ENCODE measurements around the gene SCGB2A2. TPM values are rescaled to one million over a fixed set of nuclear protein-coding genes. Genes with fewer than 3 reads are reported as not detected.

SCGB2A2 gene
- total and polyA plus RNA-seq, 10 of the 15 experiments (the other 5 are each of a cell fraction or from before 2014, with no cell fraction given), result not detected

- ChIA-PET CTCF (no interaction called here), RAD21 (ENCODE audit: unreplicated experiment) (no interaction called here), SMC1A (ENCODE audit: uncharacterized antibody, unreplicated experiment) (no interaction called here), POLR2A (no interaction called here)
- ATAC-seq, result no peak
- Histone ChIP-seq H2AFZ (ENCODE audit: control insufficient read depth, low read depth, low read length) (no peak overlapping the region), H3K4me2 (ENCODE audit: control insufficient read depth, insufficient read depth) (no peak overlapping the region), H3K79me2 (ENCODE audit: control insufficient read depth, insufficient read depth, low read length) (no peaks in the 10 kb centered on the region), H3K9ac (ENCODE audit: control insufficient read depth, insufficient read depth, low read length) (no peak overlapping the region), H3K4me1 (ENCODE audit: control insufficient read depth, insufficient read depth, low read length) (no peaks in the 10 kb centered on the region), H3K4me3 (no peak overlapping the region), H3K27ac (ENCODE audit: control insufficient read depth, insufficient read depth) (no peak overlapping the region), H4K20me1 (ENCODE audit: control insufficient read depth, insufficient read depth) (no peaks in the 10 kb centered on the region), H3K36me3 (ENCODE audit: control insufficient read depth in 2 of 2, insufficient read depth in 2 of 2, low read length in 1 of 2) (no peaks in the 10 kb centered on the region), H3K9me3 (replicated peaks; ENCODE audit: control insufficient read depth, insufficient read depth, low read length) (no peaks in the 10 kb centered on the region), H3K27me3 (replicated peaks in 1 of 2; ENCODE audit: control insufficient read depth in 2 of 2, insufficient read depth in 2 of 2, low read length in 1 of 2) (no peaks in the 10 kb centered on the region; a peak in 1 of 4 replicates)
- BruUV-seq (replicated peaks), result no TSS peak
- no peak for DNase-seq (ENCODE audit: low read depth, low spot score)
- WGBS (ENCODE audit: insufficient coverage, insufficient replicate concordance, low lambda C conversion rate, missing lambda C conversion rate), result 0% methylated on average over 2 of the region's 3 CpGs
- intact Hi-C loops (cut with micrococcal nuclease; ENCODE audit: unreplicated experiment), result no loop called here
- in situ Hi-C loops (cut with MboI), result no loop called here
- FAIRE-seq, result no peak
- TF ChIP-seq CHD1 (IDR thresholded peaks at IDR 0.05; ENCODE audit: low read depth, low read length) (no peak), SMARCA5 (IDR thresholded peaks at IDR 0.05) (no peak), MTA3 (IDR thresholded peaks at IDR 0.05; ENCODE audit: borderline replicate concordance, low read length) (no peak), NR2C2 (IDR thresholded peaks at IDR 0.05; ENCODE audit: borderline replicate concordance, control insufficient read depth, insufficient read length, low read depth) (no peak), IRF5 (IDR thresholded peaks at IDR 0.05; ENCODE audit: borderline replicate concordance) (no peak), LARP7 (IDR thresholded peaks at IDR 0.05) (no peak), STAT3 (IDR thresholded peaks at IDR 0.05; ENCODE audit: low read depth, low read length) (no peak), PAX8 (IDR thresholded peaks at IDR 0.05) (no peak), BHLHE40 (IDR thresholded peaks at IDR 0.05; ENCODE audit: borderline replicate concordance in 1 of 2, low read depth in 2 of 2, low read length in 1 of 2) (no peak), PAX5 (IDR thresholded peaks at IDR 0.05; ENCODE audit: borderline replicate concordance, low read depth, low read length) (no peak), TAF1 (IDR thresholded peaks at IDR 0.05; ENCODE audit: borderline replicate concordance, low read depth, low read length) (no peak), ZNF622 (IDR thresholded peaks at IDR 0.05) (no peak), ZBTB11 (CRISPR knock-in tag; IDR thresholded peaks at IDR 0.05) (no peak), BCLAF1 (IDR thresholded peaks at IDR 0.05) (no peak), NFYB (IDR thresholded peaks at IDR 0.05; ENCODE audit: insufficient read depth, low read depth, low read length) (no peak), IKZF2 (IDR thresholded peaks at IDR 0.05) (no peak), BCL11A (IDR thresholded peaks at IDR 0.05; ENCODE audit: low read depth, low read length) (no peak)
These were observed 2.4 kb upstream of the SCGB2A2 start for GRCh38 chr11:62267576-62267975.
